Stimulated activated CD4-positive, alpha-beta T cell treated with anti-CD3 and anti-CD28 coated beads, Interleukin-12 subunit alpha, Interleukin-12 subunit beta, amount 100 ng/mL, for 24 hours (primary cell): ENCODE data around the gene PMPCA.
A peak's percentile ranks its signal among the peaks of the same experiment; 100 is the strongest.

Experiments
- DNase-seq, 2 experiments: peaks; one replicate each; pipeline ENCODE4 v3.0.0-alpha.2; 2020; ENCODE audit warnings: low read depth in 2 of 2

PMPCA gene

DNA sequence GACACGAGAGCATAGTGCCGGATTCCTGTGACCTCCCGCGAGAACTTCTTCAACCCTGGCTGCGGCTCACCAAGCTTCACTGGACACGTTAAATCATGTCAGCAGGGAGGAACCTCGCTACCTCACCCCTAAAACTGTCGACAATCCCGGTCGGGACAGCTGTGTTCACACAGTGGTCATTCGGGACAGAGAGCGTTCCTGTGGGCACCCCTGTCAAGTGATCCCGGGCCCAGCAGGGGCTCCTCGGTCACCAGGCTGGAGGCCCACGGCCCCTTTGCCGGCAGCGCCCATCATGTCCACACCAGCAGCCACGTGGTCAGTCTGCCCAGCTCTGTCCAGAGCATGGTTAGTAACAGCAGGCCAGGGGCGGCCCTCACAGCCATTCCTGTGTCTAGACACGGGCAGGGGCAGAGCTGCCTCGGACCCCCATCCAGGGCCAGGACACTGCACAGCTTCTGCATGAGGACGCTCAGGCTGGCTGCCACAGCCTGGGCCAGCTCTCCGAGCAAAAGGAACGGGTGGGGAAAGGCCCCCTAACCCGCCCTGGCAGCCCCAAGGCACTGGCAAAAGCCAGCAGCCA, 25.7 kb downstream of the PMPCA start:
- no peak for DNase-seq

DNA sequence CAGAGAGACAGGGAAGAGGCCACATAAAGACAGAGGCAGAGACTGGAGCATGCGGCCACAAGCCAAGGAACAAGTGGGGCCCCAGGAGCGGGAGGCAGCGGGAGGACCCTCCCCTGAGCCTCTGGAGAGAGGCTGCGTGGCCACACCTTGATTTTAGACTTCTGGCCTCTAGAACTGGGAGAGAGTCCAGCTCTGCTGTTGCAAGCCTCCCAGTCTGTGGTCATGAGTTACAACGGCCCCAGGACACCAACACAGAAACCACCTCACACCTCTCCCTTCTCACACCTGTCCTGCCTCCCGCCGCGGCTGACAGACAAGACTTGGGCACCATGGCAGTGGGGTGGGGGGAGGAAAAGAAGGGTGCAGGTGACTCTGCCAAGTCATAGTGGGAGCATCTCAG, 27.0 kb downstream of the PMPCA start:
- no peak for DNase-seq

DNA sequence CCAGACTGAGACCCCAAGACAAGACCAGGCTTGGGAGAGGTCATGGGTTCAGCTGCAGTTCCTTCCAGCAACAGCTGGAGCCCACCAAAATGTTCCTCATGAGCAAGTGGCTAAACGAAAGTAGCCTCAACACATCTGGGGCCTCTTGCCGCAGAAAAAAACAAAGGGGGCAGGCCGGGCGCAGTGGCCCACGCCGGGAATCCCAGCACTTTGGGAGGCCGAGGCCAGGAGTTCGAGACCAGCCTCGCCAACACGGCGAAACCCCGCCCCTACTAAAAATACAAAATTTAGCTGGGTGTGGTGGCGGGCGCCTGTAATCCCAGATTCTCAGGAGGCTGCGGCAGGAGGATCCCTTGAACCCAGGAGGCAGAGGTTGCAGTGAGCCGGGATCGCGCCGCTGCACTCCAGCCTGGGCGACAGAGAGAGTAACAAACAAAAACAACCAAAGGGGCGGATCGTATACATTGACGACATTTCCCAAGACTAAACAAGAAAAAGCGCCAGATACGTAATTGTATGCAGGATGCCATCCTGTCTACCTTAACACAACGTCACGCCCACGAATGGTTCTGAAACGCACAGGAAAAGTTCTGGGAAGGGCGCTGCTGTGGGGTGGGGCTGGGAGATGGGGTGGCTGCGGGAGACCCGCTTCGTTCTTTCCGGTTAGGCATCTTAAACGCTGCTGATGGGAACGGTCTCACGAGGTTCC, 27.5 kb downstream of the PMPCA start:
- no peak for DNase-seq

DNA sequence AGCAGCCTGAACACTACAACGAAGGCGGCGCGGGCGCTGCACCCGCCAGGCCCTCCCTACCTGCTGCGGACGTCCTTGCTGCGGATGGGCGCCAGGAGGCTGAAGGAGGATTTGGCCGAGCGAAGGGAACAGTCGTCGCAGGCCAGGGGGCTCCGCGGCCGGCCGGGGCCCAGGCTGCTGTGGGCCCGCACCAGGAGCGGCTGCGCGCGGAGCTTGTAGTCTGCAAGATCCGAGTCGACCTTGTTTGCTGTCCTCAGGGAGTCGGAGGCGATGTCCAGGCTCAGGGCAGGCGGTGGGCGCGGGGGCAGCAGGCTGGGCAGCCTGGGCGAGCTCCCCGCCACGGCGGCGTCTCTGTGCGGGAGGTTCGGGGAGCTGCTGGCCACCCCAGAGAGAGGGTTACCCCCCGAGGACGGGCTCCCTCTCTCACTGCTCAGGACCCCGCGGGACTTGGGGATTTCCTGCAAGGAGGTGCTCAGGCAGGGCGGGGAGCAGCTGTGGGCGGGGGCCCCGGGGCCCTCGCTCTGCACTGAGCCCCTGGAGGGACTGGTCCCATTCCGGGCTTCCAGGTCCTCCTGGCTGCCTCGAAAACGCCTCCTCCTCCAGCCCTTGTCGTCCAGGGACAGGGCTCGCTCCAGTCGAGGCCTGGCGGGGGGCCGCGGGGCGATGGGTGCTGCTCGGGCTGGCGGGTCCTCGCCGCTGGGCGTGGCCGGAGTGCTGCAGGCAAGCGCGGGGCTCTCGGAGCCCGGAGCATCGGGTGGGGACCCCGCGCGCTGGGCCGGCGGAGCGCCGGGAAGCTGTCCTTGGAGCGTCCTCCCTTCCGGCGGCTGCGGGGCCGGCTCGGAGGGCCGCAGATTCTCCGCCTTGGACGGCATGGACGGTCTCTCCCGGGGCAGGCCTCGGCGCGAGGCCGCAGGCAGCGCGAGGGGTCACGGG, 28.4 kb downstream of the PMPCA start:
- DNase-seq: peak; percentile 49 to 57

DNA sequence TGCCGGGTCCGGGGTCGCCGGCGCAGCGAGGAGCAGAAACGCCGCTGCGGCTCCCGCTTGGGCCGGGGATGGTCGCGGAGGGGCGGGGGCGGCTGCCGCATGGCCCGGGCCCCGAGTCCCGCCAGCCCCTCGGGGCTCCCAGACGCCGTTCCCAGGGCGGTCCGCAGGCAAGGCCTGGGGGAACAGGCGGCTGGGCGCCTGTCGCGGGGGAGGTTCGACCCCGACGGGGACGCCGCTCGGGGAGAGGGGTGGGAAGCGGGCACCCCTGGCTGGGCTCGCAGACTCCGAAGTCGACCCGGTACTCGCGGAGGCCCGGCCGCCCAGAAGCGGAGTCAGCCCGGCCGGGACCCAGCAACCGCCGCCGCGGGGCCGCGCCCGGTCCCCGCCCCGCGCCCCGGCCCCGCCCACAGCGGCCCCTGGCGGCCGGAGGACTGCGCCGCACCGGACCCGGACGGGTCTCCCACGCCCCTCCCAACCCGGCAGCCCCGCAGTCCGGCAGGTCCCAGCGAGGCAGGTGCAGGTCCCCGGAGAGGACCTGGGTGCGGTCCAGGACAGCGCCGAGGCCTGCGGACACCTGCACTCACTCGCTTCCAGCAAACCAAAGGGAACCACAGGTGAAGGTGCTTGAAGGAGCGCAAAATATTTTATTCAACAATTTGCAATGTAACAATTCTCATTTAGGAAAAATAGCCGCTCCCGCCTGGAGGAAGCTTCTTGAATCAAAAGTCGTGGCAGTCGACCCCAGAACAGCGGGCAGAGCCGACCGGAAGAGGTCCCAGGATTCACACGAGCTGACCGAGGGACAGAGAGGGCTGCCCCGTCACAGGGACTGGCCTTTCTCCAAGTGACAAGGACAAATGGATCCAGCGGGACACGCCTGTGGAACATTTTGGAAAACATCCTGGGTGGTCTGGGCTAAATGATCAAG, 29.3 kb downstream of the PMPCA start, which contains the start of gene INPP5E:
INPP5E (minus strand) TSS at position 365 of the 928 bp plus-strand sequence. CDS start 426 bp downstream, outside the sequence.
- peak; percentile 56 to 74 for DNase-seq

DNA sequence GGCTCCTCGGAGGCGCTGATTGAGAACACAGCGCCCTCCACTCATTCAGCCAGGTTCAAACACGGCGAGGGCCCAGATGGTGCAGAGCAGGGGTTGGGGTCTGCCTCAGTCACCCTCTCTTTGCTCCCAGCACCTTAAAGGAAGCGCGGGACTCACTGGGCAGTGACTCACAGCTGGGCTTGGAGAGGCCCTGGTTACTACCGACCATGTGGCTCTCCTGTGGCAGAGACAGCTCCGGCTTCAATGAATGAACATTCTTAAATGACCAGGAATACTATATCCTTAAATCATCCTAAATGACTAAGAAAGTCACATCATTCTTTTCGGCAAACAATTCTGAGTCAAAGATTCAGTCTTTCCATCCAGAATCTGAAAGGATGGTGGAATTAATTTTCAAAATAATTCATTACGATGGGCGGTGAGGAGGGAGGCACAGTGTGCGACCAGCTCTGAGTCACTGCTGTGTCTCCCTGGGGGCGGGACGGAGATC, 30.8 kb downstream of the PMPCA start:
- no peak for DNase-seq

DNA sequence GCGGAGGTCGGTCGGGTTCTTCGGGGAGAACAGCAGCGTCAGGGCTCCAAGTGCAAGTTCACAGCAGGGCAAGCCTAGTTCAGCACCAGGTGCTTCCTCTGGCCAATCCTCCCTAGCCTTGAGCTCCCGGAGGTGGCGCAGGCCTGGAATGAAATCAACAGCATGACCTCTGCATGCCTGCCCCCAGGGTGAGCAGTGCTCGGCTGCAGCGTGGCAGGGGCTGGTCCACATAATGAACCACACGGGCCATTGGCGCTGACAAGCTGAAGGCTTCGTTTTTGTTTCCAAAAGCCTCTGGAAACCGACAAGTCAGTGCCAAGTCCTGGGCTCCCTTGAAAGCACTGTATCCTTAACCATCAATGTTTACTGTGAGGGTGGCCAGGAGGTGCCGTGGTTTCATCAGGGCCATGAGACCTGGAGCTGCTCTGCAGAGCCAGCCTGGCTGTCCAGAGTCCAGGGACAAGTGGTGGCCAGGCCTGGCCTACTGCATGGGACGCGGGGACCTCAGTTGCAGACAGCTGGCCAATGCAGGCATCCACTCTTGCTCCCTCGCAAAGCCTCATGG, 31.3 kb downstream of the PMPCA start:
- DNase-seq: no peak

DNA sequence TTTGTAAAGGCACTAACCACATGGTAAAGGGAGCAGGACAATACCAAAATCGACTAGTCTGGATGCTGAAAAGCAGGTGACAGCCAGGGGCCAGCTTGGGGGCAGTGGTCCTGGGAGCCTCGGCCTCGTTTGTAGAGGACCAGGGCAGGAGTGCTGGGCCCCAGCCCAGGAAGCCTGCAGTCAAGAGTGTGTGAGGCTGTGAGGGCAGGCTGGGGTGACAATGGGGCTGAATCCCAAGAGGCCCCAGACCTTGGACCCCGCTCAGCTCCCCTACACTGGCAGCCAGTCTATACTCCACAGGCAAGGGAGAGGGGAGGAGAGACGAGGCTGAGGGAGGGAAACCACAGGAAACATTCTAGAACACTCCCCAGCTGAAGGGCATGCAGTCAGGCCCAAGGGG, 31.8 kb downstream of the PMPCA start:
- no peak for DNase-seq

DNA sequence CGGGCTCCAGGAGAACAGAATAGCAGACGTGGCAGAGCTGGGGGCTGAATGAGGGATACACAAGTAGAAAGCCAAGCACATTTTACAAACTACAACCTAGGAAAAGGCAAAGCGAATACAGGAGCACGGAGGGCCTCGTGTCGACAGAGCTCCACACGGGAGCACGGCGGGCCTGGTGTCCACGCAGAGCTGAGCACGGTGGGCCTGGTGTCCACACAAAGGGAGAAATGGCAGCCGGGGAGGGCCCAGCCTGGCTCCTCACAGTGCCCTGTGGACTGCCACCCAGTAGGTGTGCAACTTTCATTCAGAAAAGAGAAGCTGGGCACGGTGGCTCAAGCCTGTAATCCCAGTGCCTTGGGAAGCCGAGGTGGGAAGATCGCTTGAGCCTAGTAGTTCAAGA, 32.6 kb downstream of the PMPCA start:
- DNase-seq: no peak

DNA sequence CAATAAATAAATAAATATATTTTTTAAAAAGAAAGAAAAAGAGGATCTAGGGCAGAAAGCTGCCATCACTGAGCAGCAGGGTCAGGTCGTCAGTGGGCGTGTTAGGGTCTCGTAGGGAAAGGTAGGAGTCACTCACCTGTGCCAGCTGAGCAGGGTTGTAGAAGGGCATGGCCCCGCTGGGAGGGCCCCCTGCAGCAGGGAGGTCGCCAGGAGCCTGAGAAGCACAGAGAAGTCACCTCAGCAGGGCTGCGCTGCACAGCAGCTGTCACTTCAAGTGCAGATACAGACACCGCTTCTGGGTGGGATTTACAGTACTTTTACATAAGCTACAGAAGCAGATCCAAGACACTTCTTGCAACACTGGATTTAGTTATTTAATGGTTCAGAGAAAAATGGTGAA, 33.2 kb downstream of the PMPCA start:
- no peak for DNase-seq

DNA sequence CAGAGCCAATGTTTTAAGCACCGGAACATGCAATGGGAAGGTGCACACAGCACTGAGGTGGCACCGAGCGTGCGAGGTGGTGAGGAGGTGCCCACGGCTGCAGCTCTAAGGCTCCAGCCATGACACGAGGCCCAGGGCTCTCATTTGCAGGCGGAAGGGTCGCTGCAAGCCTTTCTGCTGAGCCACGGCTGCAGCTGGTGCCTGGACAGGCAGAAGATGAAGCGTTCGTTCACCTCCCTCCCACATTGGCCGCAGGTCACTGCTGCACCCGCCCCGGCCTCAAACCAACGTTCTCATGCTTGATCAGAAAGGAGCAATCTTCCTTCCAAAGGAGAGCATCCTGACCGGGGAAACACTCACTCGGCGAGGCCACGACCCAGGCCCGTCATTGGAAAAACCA, 33.6 kb downstream of the PMPCA start:
- no peak for DNase-seq

DNA sequence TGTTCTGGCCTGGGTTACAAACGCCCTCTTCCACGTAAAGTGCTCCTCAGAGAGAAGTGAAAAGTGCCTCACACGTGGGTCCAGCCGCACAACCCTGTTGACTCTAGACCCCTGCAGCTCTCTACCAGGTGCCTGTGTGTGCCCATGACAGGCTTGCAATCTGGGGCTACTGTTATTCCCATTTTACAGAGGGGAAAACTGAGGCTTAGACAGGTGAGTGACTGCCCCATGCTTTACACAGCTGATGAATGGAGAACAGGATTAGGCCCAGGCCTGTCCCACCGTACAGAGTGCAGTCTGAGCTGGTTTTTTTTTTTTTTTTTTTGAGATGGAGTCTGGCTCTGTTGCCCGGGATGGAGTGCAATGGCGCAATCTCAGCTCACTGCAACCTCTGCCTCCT, 35.3 kb downstream of the PMPCA start:
- no peak for DNase-seq

DNA sequence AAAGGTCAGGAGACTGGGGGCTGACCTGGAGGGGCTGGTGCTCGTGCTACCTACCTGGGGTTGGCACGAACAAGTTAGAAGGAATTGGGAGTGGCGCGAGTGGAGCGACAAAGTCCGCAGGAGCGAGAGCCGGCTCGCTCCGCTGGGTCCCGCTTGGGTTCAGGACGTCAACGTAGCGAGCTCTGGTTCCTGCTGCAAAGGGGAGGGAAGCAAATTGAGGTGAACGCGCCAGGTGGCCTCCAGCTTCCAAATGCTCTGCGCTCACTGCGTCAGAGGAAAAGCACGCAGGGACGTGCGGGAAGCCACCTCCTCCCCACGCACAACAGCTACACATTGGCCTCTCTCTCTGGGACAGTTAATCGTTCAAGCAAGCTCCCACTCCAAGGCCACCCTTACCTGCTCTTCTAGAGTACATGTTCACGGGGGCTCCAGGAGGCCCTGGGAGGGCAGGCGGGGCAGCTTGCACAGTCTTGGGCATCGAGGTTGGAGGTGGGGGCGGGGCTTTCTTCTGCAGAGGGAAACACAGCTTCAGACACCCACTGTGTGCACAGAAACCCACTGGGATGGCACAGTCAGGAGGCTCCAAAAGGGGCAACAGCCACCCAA, 36.8 kb downstream of the PMPCA start:
- DNase-seq: no peak

DNA sequence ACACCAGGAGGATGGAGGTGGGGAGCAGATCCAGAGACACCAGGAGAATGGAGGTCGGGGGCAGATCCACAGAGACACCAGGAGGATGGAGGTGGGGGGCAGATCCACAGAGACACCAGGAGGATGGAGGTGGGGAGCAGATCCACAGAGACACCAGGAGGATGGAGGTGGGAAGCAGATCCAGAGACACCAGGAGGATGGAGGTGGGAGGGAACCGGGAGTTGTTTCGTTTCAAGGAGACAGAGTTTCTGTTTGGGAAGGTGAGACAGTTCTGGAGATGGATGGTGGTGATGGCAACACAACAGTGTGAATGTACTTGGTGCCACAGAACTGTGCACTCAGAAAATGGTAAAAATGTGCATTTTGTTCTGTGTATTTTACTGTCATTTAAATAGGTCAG, 38.2 kb downstream of the PMPCA start:
- DNase-seq: no peak

DNA sequence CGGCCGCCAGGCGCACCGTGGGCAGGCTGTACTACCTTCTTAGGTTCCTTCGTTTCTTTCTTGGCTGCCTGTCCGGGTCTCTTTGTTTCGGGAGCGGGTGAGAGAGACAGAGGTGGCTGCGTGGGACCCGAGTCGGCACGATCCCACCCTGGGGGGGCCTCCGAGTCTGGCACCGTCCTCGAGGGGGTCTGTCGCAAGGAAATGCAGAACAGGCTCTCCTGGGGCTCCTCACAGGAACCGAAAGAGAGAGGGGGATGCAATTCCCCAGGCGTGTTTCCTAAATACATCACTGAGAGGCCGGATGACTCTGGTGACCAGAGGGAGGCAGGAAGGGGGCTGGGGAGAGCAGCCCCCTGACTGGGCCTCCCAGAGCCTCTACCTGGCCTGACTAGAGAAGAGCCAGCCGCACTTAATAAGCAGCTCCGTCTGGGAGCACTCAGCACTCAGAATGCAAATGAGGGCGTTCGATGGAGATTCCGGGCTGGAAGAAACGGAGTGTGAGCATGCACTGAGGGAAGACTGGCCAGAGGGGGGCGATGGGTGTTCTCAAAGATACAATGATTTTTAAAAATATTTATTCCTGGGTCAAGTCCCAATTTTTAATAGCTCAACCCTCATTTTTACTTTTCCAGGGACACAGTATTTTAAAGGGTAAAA, 40.9 kb downstream of the PMPCA start:
- DNase-seq: no peak

DNA sequence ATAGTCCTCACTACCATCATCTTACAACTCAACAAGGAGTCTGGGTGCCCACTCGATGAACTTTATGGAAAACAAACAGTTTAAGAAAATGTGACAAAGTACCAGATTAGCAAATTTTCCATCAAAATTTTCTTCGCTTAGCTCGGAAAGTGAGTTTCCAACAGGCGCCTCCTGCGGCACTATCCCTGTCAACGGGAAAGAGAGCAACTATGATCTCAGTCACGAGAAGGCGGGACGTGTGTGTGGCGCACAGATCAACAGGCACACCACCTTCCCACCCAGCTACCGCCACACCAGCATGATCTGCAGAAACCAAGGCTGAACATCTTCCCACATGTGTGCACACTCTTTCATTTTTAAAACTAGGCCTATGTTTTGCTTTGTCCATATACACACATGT, 42.9 kb downstream of the PMPCA start:
- no peak for DNase-seq

DNA sequence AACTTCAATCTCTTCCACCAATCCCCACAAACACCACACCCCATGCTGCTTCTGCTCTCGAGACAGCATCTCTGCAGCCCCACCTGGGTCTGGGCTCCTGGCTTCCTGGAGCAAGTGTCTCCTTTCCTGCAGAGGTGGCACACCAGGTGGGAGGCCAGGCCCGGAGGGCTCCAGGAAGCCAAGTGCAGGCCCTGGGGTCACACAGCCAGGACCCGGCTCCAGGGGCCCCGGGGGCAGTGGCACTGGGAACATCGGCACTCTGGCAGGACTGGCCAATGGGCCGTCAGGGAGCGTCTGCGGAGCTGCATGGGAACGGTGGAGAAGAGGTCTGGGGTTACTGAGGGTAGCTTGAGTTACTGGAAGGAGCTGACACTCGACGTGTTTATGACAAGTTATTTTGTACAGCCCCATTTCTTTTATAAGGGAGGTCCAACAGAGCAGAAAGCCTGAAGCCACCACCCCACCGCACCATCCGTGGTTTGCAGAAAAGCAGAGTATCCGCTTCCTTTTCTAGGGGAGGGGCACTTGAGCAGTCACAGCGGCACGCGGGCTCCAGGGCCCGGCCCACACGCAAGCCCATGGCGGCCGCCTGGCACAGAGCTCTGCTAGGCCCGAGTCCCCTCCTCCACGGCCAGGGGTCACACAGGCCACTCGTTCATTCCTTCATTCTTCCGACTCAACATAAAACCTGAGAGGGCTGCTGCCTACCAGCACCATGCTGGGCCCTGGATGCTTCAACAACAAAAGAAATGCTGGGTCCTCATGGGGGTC, 43.8 kb downstream of the PMPCA start:
- no peak for DNase-seq

DNA sequence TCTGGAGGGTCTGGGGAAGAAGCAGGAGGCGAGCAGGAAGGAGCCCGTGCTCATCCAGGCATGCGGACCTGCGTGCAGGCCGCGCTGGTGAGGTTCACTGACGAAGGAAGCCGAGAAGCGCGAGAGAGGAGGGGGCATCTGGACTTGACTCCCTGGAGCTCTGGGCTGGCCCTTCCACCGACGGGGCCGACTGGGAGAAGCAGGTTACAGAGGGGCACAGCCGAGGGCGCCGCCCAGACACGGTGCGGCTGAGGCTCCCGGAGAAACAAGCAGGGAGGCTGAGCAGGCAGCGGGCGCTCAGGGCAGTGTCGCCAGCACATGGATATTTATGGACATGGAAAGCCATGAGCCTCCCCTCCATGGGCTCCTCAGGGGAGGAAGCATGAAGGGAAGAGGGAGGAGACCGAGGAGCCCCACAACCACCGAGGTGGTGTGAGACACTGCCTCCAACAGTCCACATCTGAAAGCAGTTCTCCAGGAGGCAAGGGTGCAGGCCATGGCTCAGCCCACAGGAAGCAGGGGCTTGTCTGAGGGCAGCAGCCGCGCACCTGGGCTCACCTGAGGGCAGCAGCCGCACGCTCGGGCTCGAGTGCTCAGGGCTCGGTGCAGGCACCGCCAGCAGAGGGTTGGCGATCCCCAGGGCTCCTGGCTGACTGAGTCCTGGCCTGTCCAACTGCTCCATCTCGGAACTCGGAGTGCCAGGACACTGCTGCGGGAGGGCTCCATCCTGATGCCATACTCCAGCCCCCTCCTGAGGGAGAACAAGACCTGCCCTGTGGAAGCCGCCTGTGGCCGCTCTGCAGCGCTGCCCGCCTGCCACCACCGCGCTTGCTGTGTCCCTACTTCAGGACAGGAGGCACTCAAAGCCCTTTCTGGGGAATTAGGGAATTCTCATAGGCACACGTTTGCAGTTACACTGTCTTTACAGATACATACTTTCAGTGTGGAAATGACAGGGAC, 44.9 kb downstream of the PMPCA start:
- no peak for DNase-seq
